GM12865 (cell line): Measurements from ENCODE around the gene MTMR10.

ENCODE experiments used
- DNase-seq: peaks from one replicate; pipeline ENCODE4 v3.0.0; 2010; ENCODE audit warnings: low read depth
- H3K4me3 ChIP-seq: 2 replicates; pipeline ENCODE4 v1.5.1; 2011; ENCODE audit warnings: mild to moderate bottlenecking, low read depth, low read length, control low read depth
- CTCF ChIP-seq: IDR thresholded peaks from 2 replicates; pipeline ENCODE4 v1.5.1; 2011; ENCODE audit warnings: low read length, control low read depth, low read depth, inconsistent platforms; ENCODE audit not compliant: insufficient read depth; ENCODE audit errors: missing control alignments

The MTMR10 gene

GRCh38 chr15:31013863-31014607, 22.6 kb upstream of the MTMR10 start:
- peak; percentile 82 for DNase-seq

GRCh38 chr15:31012455-31012854, 21.0 kb upstream of the MTMR10 start:
- no peak overlapping the region for H3K4me3 ChIP-seq
- no peak for TF ChIP-seq CTCF
- no peak for DNase-seq

More at GRCh38 chr15:31013863-31014607, 22.6 kb upstream of the MTMR10 start:
- TF ChIP-seq CTCF, result no peak
- no peak overlapping the region for H3K4me3 ChIP-seq

GRCh38 chr15:31010036-31010435, 18.6 kb upstream of the MTMR10 start:
- DNase-seq, result no peak
- H3K4me3 ChIP-seq, result no peak overlapping the region
- no peak for TF ChIP-seq CTCF

- no peak for TF ChIP-seq CTCF
- no peak overlapping the region for H3K4me3 ChIP-seq
- peak; percentile 36 for DNase-seq
These were observed 14.2 kb upstream of the MTMR10 start for GRCh38 chr15:31005660-31006059.

- DNase-seq, result peak; percentile 95
- peak overlapping the region; percentile 34 for H3K4me3 ChIP-seq
- TF ChIP-seq CTCF, result no peak
These were observed 12.8 kb upstream of the MTMR10 start for GRCh38 chr15:31004220-31004733.

- no peak for TF ChIP-seq CTCF
- DNase-seq, result no peak
- H3K4me3 ChIP-seq, result no peak overlapping the region
These were observed 10.3 kb upstream of the MTMR10 start for GRCh38 chr15:31001702-31002101.

GRCh38 chr15:30999729-31000128, 8.3 kb upstream of the MTMR10 start:
- no peak overlapping the region for H3K4me3 ChIP-seq
- no peak for TF ChIP-seq CTCF
- no peak for DNase-seq
